H1 (cell line): ENCODE results near the gene PIP4K2C. TPM values are rescaled to one million over a fixed set of nuclear protein-coding genes. Genes with fewer than 3 reads are reported as not detected.

Experiments
- CTCF ChIA-PET: fragments of 300-600 bp; sonication (Branson Sonifier 250); formaldehyde crosslinking; loops from one replicate; lab custom pipeline; 2021; ENCODE audit not compliant: partially characterized antibody; lab: Charles Lee
- POLR2A ChIA-PET: fragments of 300-600 bp; sonication (Branson Sonifier 250); formaldehyde crosslinking; loops from one replicate; lab custom pipeline; 2021; ENCODE audit warnings: inconsistent platforms; ENCODE audit not compliant: partially characterized antibody; lab: Charles Lee
- DNase-seq, 2 experiments: peaks; one replicate each; pipeline versions ENCODE4 v3.0.0 to v3.0.0-alpha.2; 2010 to 2022; ENCODE audit warnings: low spot score in 2 of 2, low read depth in 1 of 2, mixed read lengths in 1 of 2
- FAIRE-seq: peaks from 2 replicates; lab custom pipeline; 2011; peaks lifted over from hg19 to GRCh38; lab: Jason Lieb, UNC
- H2AFZ ChIP-seq: 2 replicates; pipeline ENCODE4 v1.8.1; 2012; ENCODE audit warnings: low read length, inconsistent platforms
- H2AK5ac ChIP-seq: 2 replicates; pipeline ENCODE4 v1.6.1; 2013; ENCODE audit warnings: low read depth, low read length
- H2BK120ac ChIP-seq: replicated peaks from 2 replicates; pipeline ENCODE3; 2013; ENCODE audit warnings: low read depth, low read length, inconsistent platforms
- H2BK12ac ChIP-seq: 2 replicates; pipeline ENCODE4 v1.6.1; 2013; ENCODE audit warnings: low read depth, low read length
- H2BK15ac ChIP-seq: 2 replicates; pipeline ENCODE4 v1.6.1; 2013; ENCODE audit warnings: low read length
- H2BK20ac ChIP-seq: 2 replicates; pipeline ENCODE4 v1.6.1; 2013; ENCODE audit warnings: low read length
- H2BK5ac ChIP-seq: 2 replicates; pipeline ENCODE4 v1.6.1; 2013; ENCODE audit warnings: low read depth, low read length
- H3K14ac ChIP-seq: 2 replicates; pipeline ENCODE4 v1.6.1; 2013; ENCODE audit warnings: inconsistent platforms; ENCODE audit not compliant: insufficient read length
- H3K18ac ChIP-seq: 2 replicates; pipeline ENCODE4 v1.6.1; 2013; ENCODE audit warnings: low read length; ENCODE audit errors: extremely low read depth
- H3K23ac ChIP-seq: 2 replicates; pipeline ENCODE4 v1.6.1; 2013; ENCODE audit warnings: inconsistent platforms; ENCODE audit not compliant: insufficient read length
- H3K23me2 ChIP-seq: 2 replicates; pipeline ENCODE4 v1.6.1; 2013; ENCODE audit warnings: low read depth, low read length
- H3K27ac ChIP-seq: 2 replicates; pipeline ENCODE4 v1.6.1; 2011; ENCODE audit warnings: low read depth, low read length, inconsistent platforms
- H3K27me3 ChIP-seq, 4 experiments: replicated peaks in 1 of 4; 1 replicate in 1 of 4; 2 replicates in 3 of 4; pipeline versions ENCODE4 v1.6.1 to v1.8.1; 2011 to 2013; ENCODE audit warnings: low read length in 3 of 4, mild to moderate bottlenecking in 3 of 4, inconsistent platforms in 2 of 4, mixed read lengths in 2 of 4, moderate library complexity in 1 of 4; ENCODE audit not compliant: control insufficient read depth in 3 of 4, insufficient read depth in 3 of 4; ENCODE audit errors: extremely low read depth in 1 of 4
- H3K36me3 ChIP-seq, 4 experiments: 2 replicates each; pipeline versions ENCODE4 v1.6.1 to v1.8.1; 2011 to 2013; ENCODE audit warnings: mild to moderate bottlenecking in 4 of 4, low read length in 3 of 4, moderate library complexity in 2 of 4, control low read depth in 1 of 4, inconsistent platforms in 1 of 4; ENCODE audit not compliant: insufficient read depth in 4 of 4, control insufficient read depth in 2 of 4
- H3K4ac ChIP-seq: replicated peaks from 2 replicates; pipeline ENCODE3; 2013; ENCODE audit warnings: low read length, low read depth, mixed read lengths, inconsistent platforms; ENCODE audit not compliant: insufficient read length
- H3K4me1 ChIP-seq, 4 experiments: replicated peaks in 1 of 4; 1 replicate in 1 of 4; 2 replicates in 3 of 4; pipeline versions ENCODE4 v1.6.1 to v1.8.1; 2011 to 2013; ENCODE audit warnings: low read length in 3 of 4, inconsistent platforms in 2 of 4, mixed read lengths in 1 of 4; ENCODE audit not compliant: insufficient read depth in 4 of 4, control insufficient read depth in 3 of 4
- H3K4me2 ChIP-seq, 2 experiments: 2 replicates each; pipeline versions ENCODE4 v1.6.1 to v1.8.1; 2011 to 2013; ENCODE audit warnings: low read depth in 2 of 2, low read length in 2 of 2, control low read depth in 1 of 2, inconsistent platforms in 1 of 2, mild to moderate bottlenecking in 1 of 2; ENCODE audit not compliant: insufficient read depth in 1 of 2
- H3K4me3 ChIP-seq, 4 experiments: fragments of 200-600, 300-600 bp in 1 of 4; sonication (generic), shearing (Covaris generic), sonication (Bioruptor Twin) in 1 of 4; 2 replicates each; pipeline versions ENCODE4 v1.5.1 to v1.8.1; 2011 to 2016; ENCODE audit warnings: low read length in 4 of 4, low read depth in 3 of 4, control low read depth in 2 of 4, inconsistent platforms in 2 of 4, mild to moderate bottlenecking in 2 of 4, mixed read lengths in 1 of 4, moderate library complexity in 1 of 4; ENCODE audit not compliant: insufficient read depth in 2 of 4; ENCODE audit errors: extremely low read depth in 1 of 4
- H3K56ac ChIP-seq: replicated peaks from 2 replicates; pipeline ENCODE3; 2013; ENCODE audit warnings: low read depth, mild to moderate bottlenecking, mixed read lengths, low read length, inconsistent platforms; ENCODE audit not compliant: insufficient read length
- H3K79me1 ChIP-seq: 2 replicates; pipeline ENCODE4 v1.6.1; 2013; ENCODE audit warnings: low read depth, low read length, control low read depth
- H3K79me2 ChIP-seq, 2 experiments: 2 replicates each; pipeline versions ENCODE4 v1.6.1 to v1.8.1; 2012 to 2013; ENCODE audit warnings: low read length in 2 of 2, mild to moderate bottlenecking in 2 of 2, inconsistent platforms in 1 of 2; ENCODE audit not compliant: insufficient read depth in 2 of 2, control insufficient read depth in 1 of 2
- H3K9ac ChIP-seq, 4 experiments: replicated peaks in 1 of 4; 1 replicate in 1 of 4; 2 replicates in 3 of 4; pipeline versions ENCODE4 v1.6.1 to v1.8.1; 2011 to 2013; ENCODE audit warnings: low read depth in 3 of 4, low read length in 3 of 4, control low read depth in 2 of 4, mild to moderate bottlenecking in 2 of 4, moderate library complexity in 2 of 4, inconsistent platforms in 1 of 4; ENCODE audit errors: extremely low read depth in 1 of 4
- H3K9me3 ChIP-seq, 2 experiments: 2 replicates each; pipeline versions ENCODE4 v1.6.1 to v1.8.1; 2012 to 2013; ENCODE audit warnings: mild to moderate bottlenecking in 2 of 2, moderate library complexity in 2 of 2, control low read depth in 1 of 2, inconsistent platforms in 1 of 2, low read depth in 1 of 2, low read length in 1 of 2, mixed read lengths in 1 of 2; ENCODE audit not compliant: insufficient read depth in 2 of 2
- H4K20me1 ChIP-seq, 2 experiments: replicated peaks in 1 of 2; 2 replicates each; pipeline versions ENCODE3 to v1.8.1; 2011 to 2013; ENCODE audit warnings: inconsistent platforms in 2 of 2, low read length in 2 of 2, mild to moderate bottlenecking in 1 of 2; ENCODE audit not compliant: insufficient read depth in 2 of 2, control insufficient read depth in 1 of 2
- H4K5ac ChIP-seq: 2 replicates; pipeline ENCODE4 v1.6.1; 2013; ENCODE audit warnings: low read length, low read depth, mixed read lengths, inconsistent platforms; ENCODE audit not compliant: insufficient read length
- H4K8ac ChIP-seq: 2 replicates; pipeline ENCODE4 v1.8.0; 2013; ENCODE audit warnings: mild to moderate bottlenecking, moderate library complexity, low read length, inconsistent platforms; ENCODE audit not compliant: insufficient read depth; ENCODE audit errors: extremely low read depth
- H4K91ac ChIP-seq: replicated peaks from 2 replicates; pipeline ENCODE3; 2013; ENCODE audit warnings: low read length, mixed read lengths, inconsistent platforms; ENCODE audit not compliant: insufficient read length
- POU5F1 ChIP-seq: IDR thresholded peaks from 2 replicates; pipeline ENCODE4 v1.6.1; 2011; ENCODE audit warnings: low read depth, mild to moderate bottlenecking, low read length, moderate library complexity
- SP2 ChIP-seq: IDR thresholded peaks from 2 replicates; pipeline ENCODE4 v1.6.1; 2012; ENCODE audit warnings: mild to moderate bottlenecking, low read length, inconsistent platforms
- WGBS, 2 experiments: shearing (Covaris generic) in 1 of 2; methylation state at CpG; one replicate each; pipeline versions ENCODE4 v1.1.6 to v1.1.7; 2013 to 2015; ENCODE audit warnings: low lambda C conversion rate in 2 of 2, mixed read lengths in 2 of 2, inconsistent platforms in 1 of 2, low coverage in 1 of 2, missing lambda C conversion rate in 1 of 2; ENCODE audit not compliant: insufficient replicate concordance in 2 of 2, insufficient coverage in 1 of 2, insufficient read length in 1 of 2; ENCODE audit errors: extremely low coverage in 1 of 2, missing lambda C conversion rate in 1 of 2; 5-methylcytosine and 5-hydroxymethylcytosine counted together
- polyA plus RNA-seq, 7 experiments: library from polyadenylated mRNA; depleted of rRNA in 3 of 7; stranded (reverse) in 5 of 7; unstranded in 2 of 7; fragments of >200 nt in 5 of 7; fragments of 200-250 nt in 2 of 7; gene quantifications; 1 replicate in 5 of 7; 2 replicates in 1 of 7; 4 replicates in 1 of 7; pipeline versions ENCODE4 v1.2.1 to v1.2.3, GENCODE V29; 2011 to 2013; ENCODE audit warnings: missing spikeins in 2 of 7, mixed read lengths in 2 of 7
- total RNA-seq: library from RNA; stranded (reverse); fragmentation: NEBNext Ultra II Directional; extraction: Animal tissue kit (Norgen Biotek cat#: 25700); gene quantifications from 2 replicates; pipeline ENCODE4 v1.2.1, GENCODE V29; 2021

Gene PIP4K2C
- total and polyA plus RNA-seq, 2 of the 8 experiments (the other 6 are each of a cell fraction or from before 2014, with no cell fraction given) = 25.0 to 27.1 TPM

DNA sequence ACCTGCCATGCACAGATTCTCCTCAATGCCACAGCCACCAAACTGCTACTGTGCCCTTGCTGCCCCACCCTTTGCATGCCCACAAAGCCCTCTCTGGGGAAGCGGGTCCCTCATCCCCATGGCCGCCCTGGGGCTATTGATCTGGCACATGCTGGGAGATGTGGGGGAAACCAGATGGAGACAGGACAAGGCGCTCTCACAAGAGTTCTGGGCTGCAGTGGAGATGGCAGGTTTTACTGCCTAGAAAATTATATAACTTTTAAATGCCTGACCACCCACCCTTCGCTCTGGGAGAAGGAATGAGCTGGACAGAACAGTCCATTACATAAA is 10.6 kb upstream of the PIP4K2C start:
- FAIRE-seq = no peak

More for the DNA sequence above, 10.6 kb upstream of the PIP4K2C start:
- H3K4ac ChIP-seq = no peak overlapping the region
- no peaks in the 10 kb centered on the region for H3K23me2 ChIP-seq
- no peak overlapping the region for H3K56ac ChIP-seq
- no peak overlapping the region for H3K27ac ChIP-seq
- TF ChIP-seq SP2 (no peak), POU5F1 (no peak)
- TF ChIP-seq, all 59 proteins: peak for 0
- H4K5ac ChIP-seq = no peak overlapping the region
- no peaks in the 10 kb centered on the region for H3K79me2 ChIP-seq
- ChIA-PET CTCF (interaction anchor here (1.0 to 7.8 kb wide), 6 partner anchors 10 to 155 kb away, joined by 4 to 201 read pairs (median 74); partner anchors contain the start of genes ARHGEF25 and B4GALNT1), POLR2A (interaction anchor here (0.8 to 2.1 kb wide), 2 partner anchors 34 to 64 kb away, joined by 3 to 6 read pairs; no protein-coding TSS in a partner anchor)
- no peak overlapping the region for H2BK5ac ChIP-seq
- H4K20me1 ChIP-seq = peaks cover 4 to 10% of the 10 kb centered on the region in 2 experiments
- H2AFZ ChIP-seq = no peak overlapping the region
- H4K8ac ChIP-seq = no peak overlapping the region
- H3K27me3 ChIP-seq = no peaks in the 10 kb centered on the region
- no peak overlapping the region for H3K4me3 ChIP-seq
- H3K4me1 ChIP-seq = no peaks in the 10 kb centered on the region
- H2BK15ac ChIP-seq = no peak overlapping the region
- no peak overlapping the region for H4K91ac ChIP-seq
- H2BK12ac ChIP-seq = no peak overlapping the region
- H3K9ac ChIP-seq = no peak overlapping the region
- H3K9me3 ChIP-seq = no peaks in the 10 kb centered on the region
- no peak overlapping the region for H3K14ac ChIP-seq
- no peak overlapping the region for H3K4me2 ChIP-seq
- no peak overlapping the region for H2AK5ac ChIP-seq
- no peak overlapping the region for H3K18ac ChIP-seq
- H3K36me3 ChIP-seq = peaks cover 18 to 60% (median 39%) of the 10 kb centered on the region in 4 experiments
- H2BK20ac ChIP-seq = no peak overlapping the region
- H3K23ac ChIP-seq = no peak overlapping the region
- H3K79me1 ChIP-seq = no peaks in the 10 kb centered on the region
- no peak for DNase-seq
- H2BK120ac ChIP-seq = no peak overlapping the region
- WGBS, 2 experiments = 96% methylated on average over 4 of the region's 4 CpGs; no CpG with 5 or more reads in 1 of the 2 experiments
